HG03469 (cell line): ENCODE data around the gene MVK.

Experiments
- ATAC-seq: cut with Tn5 transposase; IDR thresholded peaks from one replicate; pipeline ENCODE4 v1.9.1; 2021; ENCODE audit warnings: mild to moderate bottlenecking, moderate library complexity, moderate number of reproducible peaks; ENCODE audit not compliant: unreplicated experiment

Gene MVK

GRCh38 chr12:109544955-109545531 lies 28.6 kb upstream of the MVK start:
- ATAC-seq, result no peak

- no peak for ATAC-seq
Measured at GRCh38 chr12:109545826-109546225, 27.8 kb upstream of the MVK start.

GRCh38 chr12:109547286-109547685 lies 26.3 kb upstream of the MVK start:
- ATAC-seq, result no peak

DNA sequence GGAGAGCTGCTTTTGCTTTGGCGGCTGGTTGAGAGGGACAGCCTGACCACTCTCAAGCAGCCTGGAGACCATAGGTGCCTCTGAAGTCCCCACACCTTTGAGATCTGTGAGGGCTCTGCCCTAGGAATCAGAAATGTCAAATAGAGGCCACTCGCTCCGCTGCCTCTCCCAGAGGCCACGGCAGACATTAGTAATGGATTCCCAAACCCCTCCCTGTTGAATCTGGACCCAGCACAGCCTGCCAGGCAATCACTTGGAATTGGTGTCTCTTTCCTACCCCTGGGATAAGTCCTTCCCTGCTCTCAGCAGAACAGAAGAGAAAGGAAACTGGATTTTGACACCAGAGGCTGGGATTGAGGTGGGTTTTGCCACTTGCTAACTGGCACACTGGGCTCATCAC lies 25.3 kb upstream of the MVK start:
- no peak for ATAC-seq

DNA sequence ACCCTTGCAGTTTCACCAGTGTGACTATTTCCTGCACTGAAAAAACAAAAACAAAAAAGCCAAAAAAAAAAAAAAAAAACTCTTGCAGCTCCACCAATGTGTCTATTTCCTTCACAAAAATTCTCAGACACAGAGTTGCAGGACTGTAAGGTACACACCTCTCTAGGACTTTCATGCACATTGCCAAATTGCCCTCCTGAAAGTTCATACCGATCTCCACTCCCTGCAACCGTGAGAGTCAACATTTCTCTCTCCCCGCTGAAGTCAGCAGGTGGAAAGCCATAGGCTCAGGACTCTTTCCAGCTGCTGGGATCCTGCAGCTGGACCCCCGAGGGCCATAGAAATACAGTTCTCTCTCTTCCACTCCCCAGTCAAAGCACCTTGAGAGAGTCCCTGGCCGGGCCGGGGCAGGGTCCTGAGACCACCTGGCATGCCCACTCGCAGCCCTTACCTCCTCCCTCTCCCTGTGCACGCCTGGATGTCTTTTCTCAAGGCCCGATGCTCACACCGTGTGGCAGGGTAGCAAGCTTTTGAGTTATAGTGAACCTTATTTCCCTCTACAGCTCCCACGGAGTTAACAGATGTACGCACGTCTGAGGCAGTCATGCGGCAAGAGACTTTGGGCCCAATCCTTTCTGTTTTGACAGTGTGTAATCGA lies 23.9 kb upstream of the MVK start:
- no peak for ATAC-seq

DNA sequence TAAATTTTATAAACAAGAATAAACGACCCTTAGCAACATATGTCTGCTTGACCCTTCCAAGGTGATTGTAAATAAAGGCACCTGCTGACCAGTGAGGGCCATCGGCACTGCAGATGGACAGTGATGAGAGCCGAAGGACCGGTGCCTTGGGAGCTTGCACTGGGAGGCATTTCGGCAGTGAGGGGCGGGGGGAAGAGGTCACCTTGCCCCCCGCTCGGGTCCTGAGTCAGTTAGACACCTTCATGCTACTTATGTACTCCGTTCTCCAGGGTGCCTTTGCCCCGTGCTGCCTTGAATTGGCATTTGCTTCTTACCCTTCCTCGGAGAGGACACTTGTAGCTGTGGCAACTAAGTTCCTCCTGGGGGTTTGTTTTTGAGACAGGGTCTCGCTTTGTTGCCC lies 23.3 kb upstream of the MVK start:
- no peak for ATAC-seq

- no peak for ATAC-seq
Measured at GRCh38 chr12:109551108-109551507, 22.5 kb upstream of the MVK start.

DNA sequence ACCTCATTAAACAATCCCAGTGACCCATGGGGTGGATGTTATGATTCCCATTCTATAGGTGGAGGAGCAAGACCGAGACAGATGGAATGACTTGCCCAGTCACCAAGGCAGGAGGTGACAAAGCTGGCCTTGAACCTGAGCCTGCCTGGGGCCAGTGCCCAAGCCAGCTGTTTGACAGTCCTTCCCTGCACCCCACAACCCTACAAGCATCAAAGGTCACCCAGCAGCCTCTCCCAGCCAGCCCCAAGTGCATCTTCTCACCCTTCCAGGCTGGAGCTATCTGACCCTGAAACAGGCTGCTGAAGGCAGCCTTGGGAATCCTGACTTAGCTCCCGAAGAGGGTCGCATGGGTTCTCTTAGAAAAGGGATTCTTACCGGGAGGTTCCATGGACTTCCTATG lies 20.6 kb upstream of the MVK start:
- ATAC-seq, result no peak

- no peak for ATAC-seq
Measured at GRCh38 chr12:109553483-109553882, 20.1 kb upstream of the MVK start.

DNA sequence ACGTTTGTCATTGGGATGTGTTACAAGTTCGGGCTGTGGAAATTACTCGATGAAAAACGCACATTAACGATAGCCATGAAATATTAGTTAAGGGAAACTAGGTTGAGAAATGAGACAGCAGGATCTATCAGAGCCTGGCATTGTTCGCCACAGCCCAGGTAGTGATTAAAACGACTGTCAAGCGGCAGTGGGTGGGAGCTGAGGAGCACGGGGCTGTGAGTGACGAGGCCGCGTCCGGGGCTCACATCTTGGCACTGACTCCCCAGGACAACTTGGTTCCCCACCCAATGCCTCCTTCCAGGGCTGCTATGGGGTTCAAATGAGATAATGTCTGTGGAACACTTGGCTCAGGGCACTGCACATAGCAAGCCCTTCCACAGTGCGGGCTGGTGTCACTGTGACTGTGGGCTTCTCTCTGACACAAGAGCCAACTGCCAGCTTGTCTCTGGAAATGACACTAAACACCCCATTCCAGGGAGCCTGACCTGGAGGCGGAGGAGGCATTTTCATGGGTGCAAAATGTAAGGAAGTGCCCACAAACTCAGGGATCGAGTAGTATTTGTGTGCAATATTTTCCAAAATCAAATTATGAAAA lies 19.6 kb upstream of the MVK start:
- no peak for ATAC-seq

DNA sequence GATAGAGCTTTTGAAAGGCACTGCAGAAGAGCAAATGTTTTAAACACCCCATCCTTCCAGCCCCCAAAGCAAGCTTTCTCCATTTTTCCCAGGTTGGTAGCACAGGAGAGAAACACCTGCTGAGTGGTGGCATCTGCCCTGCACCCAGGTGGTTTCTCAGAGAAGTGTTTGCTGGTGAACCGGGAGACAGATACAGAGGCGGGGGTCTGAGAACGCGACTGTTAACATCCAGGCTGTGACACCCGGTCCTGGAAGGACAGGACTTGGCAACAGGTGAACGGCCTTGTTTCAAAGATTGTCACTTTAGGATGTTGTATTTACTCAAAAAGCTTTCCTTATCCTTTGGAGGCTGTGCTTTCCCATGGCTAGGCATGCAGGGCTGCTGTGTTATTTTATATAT lies 18.8 kb upstream of the MVK start:
- no peak for ATAC-seq

- ATAC-seq, result no peak
Measured at GRCh38 chr12:109555431-109556315, 17.9 kb upstream of the MVK start.

DNA sequence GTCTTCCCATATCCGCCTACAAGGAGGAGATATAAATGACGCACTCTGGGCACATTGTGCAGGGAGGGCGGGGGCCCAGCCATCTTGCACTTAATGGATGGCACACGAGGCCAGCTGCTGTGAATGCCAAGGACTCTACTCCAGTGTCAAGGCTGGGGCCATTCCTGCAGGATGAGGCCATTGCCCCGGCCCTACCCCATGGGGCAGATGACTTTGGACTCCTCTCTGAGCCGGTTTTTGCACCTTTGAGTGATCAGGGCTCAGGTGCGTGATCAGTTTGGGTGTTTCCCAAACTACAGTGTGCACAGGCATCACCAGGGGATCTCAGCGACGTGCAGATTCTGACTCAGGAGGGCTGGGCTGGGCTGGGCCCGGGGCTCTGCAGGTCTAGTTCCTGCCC lies 16.4 kb upstream of the MVK start:
- ATAC-seq, result no peak

DNA sequence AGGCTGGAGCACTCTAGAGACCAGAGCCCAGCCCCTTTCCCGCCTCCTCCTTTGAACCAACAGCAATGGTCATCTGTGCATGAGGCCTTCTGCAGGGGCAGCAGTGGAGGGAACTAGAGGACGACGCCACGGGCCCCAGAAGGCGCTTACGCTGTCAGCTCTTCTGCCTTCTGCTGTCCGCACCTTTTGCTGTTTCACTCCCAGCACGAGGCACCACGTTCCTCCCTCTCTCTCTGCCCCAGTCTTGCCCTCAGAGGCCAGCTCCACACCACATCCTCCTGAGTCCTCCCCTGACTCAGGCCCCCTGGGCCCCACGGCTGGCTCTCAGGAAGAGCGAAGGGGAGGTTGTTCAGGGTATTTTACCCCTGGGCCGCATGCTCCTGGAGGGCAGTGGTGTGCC lies 15.8 kb upstream of the MVK start:
- ATAC-seq, result no peak

GRCh38 chr12:109558374-109559199 lies 15.0 kb upstream of the MVK start:
- no peak for ATAC-seq

DNA sequence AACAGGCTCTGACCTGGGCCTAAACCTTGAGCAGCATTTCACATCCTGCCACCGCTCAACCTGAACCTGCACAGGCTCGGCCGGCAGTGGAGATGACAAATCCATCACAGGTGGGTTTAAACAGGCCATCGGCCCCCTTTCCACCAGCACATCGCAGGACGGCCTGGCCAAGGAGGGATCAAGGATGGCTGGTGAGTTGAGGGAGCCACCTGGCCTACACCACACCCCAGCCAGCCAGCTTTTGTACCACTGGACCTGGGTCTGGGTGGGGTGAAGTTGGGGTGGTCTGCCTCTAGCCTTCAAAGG lies 14.4 kb upstream of the MVK start:
- no peak for ATAC-seq

DNA sequence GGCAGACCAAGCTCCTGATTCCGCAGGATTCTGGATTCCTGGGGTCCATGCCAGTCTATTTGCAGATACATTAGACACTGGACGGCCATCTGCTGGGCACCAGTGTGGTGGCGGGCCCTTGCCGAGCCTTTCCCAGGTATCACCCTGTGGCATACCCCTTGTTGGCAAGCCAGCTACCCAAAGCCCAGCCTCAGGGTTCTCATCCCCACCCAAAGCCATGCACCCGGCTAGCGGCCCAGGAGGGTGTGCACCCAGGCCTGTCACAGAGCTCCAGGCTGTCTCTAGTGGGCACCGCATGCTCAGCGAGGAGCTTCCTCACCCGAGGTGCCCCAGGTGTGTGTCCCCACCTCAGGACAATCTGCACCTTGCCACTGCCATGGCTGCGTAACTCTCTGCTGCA lies 14.0 kb upstream of the MVK start:
- no peak for ATAC-seq

GRCh38 chr12:109560867-109561710 lies 12.5 kb upstream of the MVK start:
- no peak for ATAC-seq

DNA sequence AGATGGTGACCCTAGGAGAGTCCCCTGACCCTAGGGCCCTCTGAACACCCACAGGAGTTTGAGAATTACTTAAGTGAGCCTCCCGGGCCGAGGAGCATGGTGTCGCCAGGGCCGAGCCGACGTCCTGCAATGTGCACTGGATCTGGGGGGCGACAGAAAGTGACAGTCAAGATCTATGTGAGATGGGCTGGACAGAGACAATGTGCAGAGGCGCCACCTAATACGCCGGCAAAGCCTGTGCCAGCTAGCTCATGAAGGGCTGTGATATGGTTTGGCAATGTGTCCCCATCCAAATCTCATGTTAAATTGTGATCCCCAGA lies 11.9 kb upstream of the MVK start:
- ATAC-seq, result no peak

DNA sequence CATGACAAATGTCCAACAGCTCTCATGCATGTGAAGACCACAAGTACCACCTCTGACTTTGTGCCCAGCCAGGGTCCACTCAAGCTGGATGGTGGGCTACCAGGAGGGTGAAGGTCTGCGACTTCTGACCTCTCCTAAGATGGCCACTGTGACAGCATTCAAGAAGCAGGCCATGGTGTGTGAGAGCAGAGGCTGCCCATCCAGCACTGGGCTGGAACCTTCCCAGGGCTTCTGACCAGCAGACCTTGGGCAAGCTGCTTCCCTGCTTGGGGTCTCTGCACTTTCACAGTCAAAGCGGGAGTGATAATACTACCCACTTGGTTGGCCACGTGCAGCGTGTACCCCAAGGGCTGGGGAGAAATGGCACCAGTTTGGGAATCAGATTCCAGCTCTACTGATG lies 10.7 kb upstream of the MVK start:
- no peak for ATAC-seq
